Tibial artery (tissue), 4 donors: ENCODE results near the gene CXCL16.

Experiments used
- DNase-seq, 2 donors: peaks; one replicate each; pipeline ENCODE4 v3.0.0-alpha.2; 2019
- H3K27ac ChIP-seq, 2 donors: fragments of 200-600 bp; sonication (generic) in 1 of 2; 1 replicate in 1 of 2; 2 replicates in 1 of 2; pipeline ENCODE4 v1.5.1; 2018 to 2019; ENCODE audit warnings: mild to moderate bottlenecking in 1 of 2
- H3K27me3 ChIP-seq, 2 donors: fragments of 200-600 bp; sonication (generic) in 1 of 2; one replicate each; pipeline versions ENCODE4 v1.5.1 to v1.6.0; 2016 to 2019
- H3K36me3 ChIP-seq, 3 donors: fragments of 200-600 bp; sonication (generic) in 2 of 3; one replicate each; pipeline ENCODE4 v1.5.1; 2016 to 2019; ENCODE audit warnings: mild to moderate bottlenecking in 2 of 3
- H3K4me1 ChIP-seq, 4 donors: fragments of 200-600 bp; sonication (generic) in 2 of 4; 1 replicate in 3 of 4; 2 replicates in 1 of 4; pipeline ENCODE4 v1.5.1; 2016 to 2019
- H3K4me3 ChIP-seq, 2 donors: fragments of 200-600 bp; sonication (generic) in 1 of 2; 1 replicate in 1 of 2; 2 replicates in 1 of 2; pipeline ENCODE4 v1.5.1; 2018 to 2019; ENCODE audit warnings: mild to moderate bottlenecking in 2 of 2
- H3K9me3 ChIP-seq, 3 donors: fragments of 200-600 bp; sonication (generic) in 1 of 3; one replicate each; pipeline ENCODE4 v1.5.1; 2016 to 2019
- CTCF ChIP-seq, 2 experiments: fragments of 200-600 bp in 1 of 2; fragments of 450-650 bp in 1 of 2; IDR thresholded peaks; one replicate each; pipeline ENCODE4 v1.5.1; 2017 to 2019; ENCODE audit warnings: antibody characterized with exemption in 2 of 2, mild to moderate bottlenecking in 1 of 2, moderate library complexity in 1 of 2
- intact Hi-C: fragments of 100-400 bp; cut with DNase I; formaldehyde crosslinking; loops from one replicate; pipeline ENCODE4 v1.15.0; 2023; ENCODE audit warnings: low total_unique reads

Gene CXCL16

DNA sequence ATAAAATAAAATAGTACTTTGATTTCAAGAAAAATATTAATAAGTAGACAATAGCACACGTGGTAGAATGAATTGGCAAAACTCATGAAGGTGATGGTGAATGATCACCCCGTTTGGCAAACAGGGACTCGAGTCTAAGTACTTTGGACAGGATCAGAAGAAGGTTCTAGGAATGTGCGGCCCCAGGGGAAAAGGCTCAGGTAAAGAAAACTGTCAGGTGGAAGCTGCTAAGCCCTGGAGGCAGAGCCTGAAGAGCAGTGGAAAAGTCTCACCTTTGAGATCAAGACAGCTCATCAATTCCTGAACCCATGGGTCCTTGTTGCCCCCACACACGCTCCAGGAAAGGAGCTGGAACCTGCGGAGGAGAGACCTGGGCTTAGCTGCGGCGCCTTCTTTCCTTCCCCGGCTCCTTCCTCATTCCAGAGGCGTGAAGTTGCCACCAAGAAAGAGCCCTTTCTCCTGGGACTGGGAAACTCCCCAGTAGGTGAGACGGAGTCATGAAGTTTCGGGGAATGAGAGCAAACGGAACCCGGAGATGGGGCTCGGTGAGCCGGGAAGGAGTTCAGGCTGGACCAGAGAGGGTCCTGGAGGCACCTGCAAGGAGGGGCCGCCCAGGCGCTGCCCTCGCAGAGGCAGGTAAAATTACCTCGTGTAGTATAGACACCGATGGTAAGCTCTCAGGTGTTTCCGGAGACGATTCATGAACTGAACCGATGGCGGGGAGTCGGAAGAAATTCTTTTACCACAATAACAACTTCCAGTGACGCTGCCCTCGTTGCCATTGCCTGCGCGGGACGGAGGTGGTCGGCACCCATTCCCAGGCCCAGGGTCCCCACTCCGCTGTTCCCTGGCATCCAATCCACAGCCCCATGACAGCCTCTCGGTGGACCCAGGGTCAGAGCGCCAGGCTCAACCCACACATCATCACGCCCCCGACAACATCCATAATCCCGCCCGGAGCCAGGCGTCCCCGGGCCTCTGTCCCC, 1.3 kb downstream of the CXCL16 start:
- TF ChIP-seq CTCF (IDR thresholded peaks at IDR 0.05), result no peak
- intact Hi-C loops, result no loop called here

GRCh38 chr17:4735876-4736651, 3.7 kb downstream of the CXCL16 start:
- no peak for TF ChIP-seq CTCF (IDR thresholded peaks at IDR 0.05)

More for the DNA sequence above, 1.3 kb downstream of the CXCL16 start:
- DNase-seq, result no peak
- Histone ChIP-seq H3K27me3 (peaks cover 0 to under 1% of the 10 kb centered on the region in 2 donors), H3K4me3 (peak overlapping the region; percentile 68 to 83), H3K36me3 (peaks cover 0 to 14% (median 0%) of the 10 kb centered on the region in 3 donors), H3K9me3 (no peaks in the 10 kb centered on the region), H3K4me1 (peaks cover 0 to 14% (median 11%) of the 10 kb centered on the region in 4 donors), H3K27ac (peak overlapping the region; percentile 66 to 69)

DNA sequence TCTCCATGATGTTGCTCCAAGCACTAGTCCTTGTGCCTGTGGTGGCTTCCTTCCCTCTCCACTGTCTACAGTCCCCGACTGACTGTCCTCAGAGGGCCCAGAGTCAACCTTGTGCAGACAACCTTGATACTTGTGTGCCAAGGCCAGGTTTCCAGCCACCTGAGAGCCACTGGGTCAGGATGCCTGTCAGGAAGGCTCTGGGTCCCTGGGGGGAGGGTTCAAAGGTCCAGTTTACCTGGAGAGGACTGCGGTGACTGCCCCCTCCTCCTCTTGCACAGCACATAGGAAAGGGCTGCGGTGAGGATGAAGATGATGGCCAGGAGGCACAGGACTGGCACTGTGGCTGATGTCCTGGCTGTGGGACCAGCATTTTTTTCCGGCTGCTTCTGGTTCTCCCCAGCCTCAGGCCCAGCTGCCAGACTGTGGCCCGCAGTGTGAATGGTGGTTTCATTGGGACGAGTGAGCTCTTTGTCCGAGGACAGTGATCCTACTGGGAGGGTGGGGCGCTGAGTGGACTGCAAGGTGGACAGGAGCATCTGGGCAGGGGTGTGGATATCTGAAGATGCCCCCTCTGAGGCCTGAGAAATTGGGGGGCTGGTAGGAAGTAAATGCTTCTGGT, 4.8 kb downstream of the CXCL16 start:
- intact Hi-C loops, result loop anchor here (5.0 kb wide), 2 partner anchors 52 to 152 kb away; partner anchors contain the start of genes GLTPD2 and VMO1
- Histone ChIP-seq H3K27me3 (no peaks in the 10 kb centered on the region), H3K4me1 (peaks cover 0 to 27% (median 19%) of the 10 kb centered on the region in 4 donors), H3K36me3 (peaks cover 0 to 23% (median 0%) of the 10 kb centered on the region in 3 donors), H3K27ac (no peak overlapping the region), H3K4me3 (no peak overlapping the region), H3K9me3 (no peaks in the 10 kb centered on the region)
- no peak for TF ChIP-seq CTCF (IDR thresholded peaks at IDR 0.05)
- DNase-seq, result no peak

More at GRCh38 chr17:4735876-4736651, 3.7 kb downstream of the CXCL16 start:
- Histone ChIP-seq H3K36me3 (peaks cover 0 to 23% (median 0%) of the 10 kb centered on the region in 3 donors), H3K4me1 (peaks cover 0 to 21% (median 15%) of the 10 kb centered on the region in 4 donors), H3K4me3 (no peak overlapping the region), H3K27me3 (no peaks in the 10 kb centered on the region), H3K9me3 (no peaks in the 10 kb centered on the region), H3K27ac (no peak overlapping the region)
- peak in 1 of 2 donors; percentile 62 for DNase-seq
- intact Hi-C loops, result no loop called here

GRCh38 chr17:4733073-4733531, 6.6 kb downstream of the CXCL16 start:
- peaks cover 0 to 23% (median 0%) of the 10 kb centered on the region in 3 donors for H3K36me3 ChIP-seq
- H3K27me3 ChIP-seq, result no peaks in the 10 kb centered on the region
- peaks cover 0 to 16% (median 8%) of the 10 kb centered on the region in 4 donors for H3K4me1 ChIP-seq
- DNase-seq, result peak in 1 of 2 donors; percentile 60
- no peaks in the 10 kb centered on the region for H3K9me3 ChIP-seq
- intact Hi-C loops, result loop anchor here (5.0 kb wide), 2 partner anchors 54 to 154 kb away; partner anchors contain the start of genes GLTPD2 and VMO1
- H3K4me3 ChIP-seq, result no peak overlapping the region
- TF ChIP-seq CTCF (IDR thresholded peaks at IDR 0.05), result no peak
- H3K27ac ChIP-seq, result no peak overlapping the region

DNA sequence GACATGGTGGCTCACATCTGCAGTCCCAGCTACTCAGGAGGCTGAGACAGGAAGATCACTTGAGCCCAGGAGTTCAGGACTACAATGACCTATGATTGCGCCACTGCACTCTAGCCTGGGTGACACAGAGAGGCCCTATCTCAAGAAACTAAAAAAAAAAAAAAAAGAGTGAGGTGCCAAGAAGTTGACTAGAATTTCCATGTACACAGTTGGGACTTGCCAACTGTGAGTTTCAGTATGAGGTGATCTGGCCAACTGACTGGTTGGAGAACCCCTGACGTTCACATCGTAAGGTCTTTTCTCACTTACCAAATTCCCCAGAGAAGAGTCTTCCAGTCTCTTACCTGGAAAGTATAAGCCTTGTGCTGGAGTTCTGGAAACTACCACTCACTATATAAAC, 11.6 kb downstream of the CXCL16 start:
- Histone ChIP-seq H3K4me3 (no peak overlapping the region), H3K27me3 (no peaks in the 10 kb centered on the region), H3K27ac (no peak overlapping the region), H3K36me3 (peaks cover 0 to 6% (median 0%) of the 10 kb centered on the region in 3 donors), H3K9me3 (no peaks in the 10 kb centered on the region), H3K4me1 (peaks cover 0 to 16% (median 7%) of the 10 kb centered on the region in 4 donors)
- DNase-seq, result no peak
- TF ChIP-seq CTCF (IDR thresholded peaks at IDR 0.05), result no peak
- intact Hi-C loops, result no loop called here
